Measurements from ENCODE around the gene CLDN15. TPM values are rescaled to one million over a fixed set of nuclear protein-coding genes. Genes with fewer than 3 reads are reported as not detected.

The CLDN15 gene
- total RNA-seq, 1 experiment from 2014 or later, result 6.4 TPM

GRCh38 chr7:101235050-101235449 is 2.6 kb downstream of the CLDN15 start:
- CTCF ChIA-PET, result interaction anchor here (0.5 to 0.6 kb wide), 2 partner anchors 52 to 91 kb away, joined by 4 read pairs; no protein-coding TSS in a partner anchor
- H3K4me1 Mint-ChIP-seq (ENCODE audit: low read depth, unreplicated experiment), result peaks cover 9% of the 10 kb centered on the region
- no peak for DNase-seq
- no peak overlapping the region for H3K27ac Mint-ChIP-seq (ENCODE audit: unreplicated experiment)
- no peaks in the 10 kb centered on the region for H3K27me3 Mint-ChIP-seq (ENCODE audit: unreplicated experiment)
- H3K9me3 Mint-ChIP-seq (ENCODE audit: low read depth, unreplicated experiment), result no peaks in the 10 kb centered on the region
- intact Hi-C loops (cut with micrococcal nuclease; ENCODE audit: unreplicated experiment), result no loop called here
- H3K4me3 Mint-ChIP-seq (ENCODE audit: low read depth, unreplicated experiment), result no peak overlapping the region
- no peak for TF ChIP-seq CTCF (IDR thresholded peaks at IDR 0.05; ENCODE audit: unreplicated experiment)
- BruUV-seq (replicated peaks), result no TSS peak
- peaks cover 28% of the 10 kb centered on the region for H3K36me3 Mint-ChIP-seq (ENCODE audit: insufficient read depth, unreplicated experiment)

DNA sequence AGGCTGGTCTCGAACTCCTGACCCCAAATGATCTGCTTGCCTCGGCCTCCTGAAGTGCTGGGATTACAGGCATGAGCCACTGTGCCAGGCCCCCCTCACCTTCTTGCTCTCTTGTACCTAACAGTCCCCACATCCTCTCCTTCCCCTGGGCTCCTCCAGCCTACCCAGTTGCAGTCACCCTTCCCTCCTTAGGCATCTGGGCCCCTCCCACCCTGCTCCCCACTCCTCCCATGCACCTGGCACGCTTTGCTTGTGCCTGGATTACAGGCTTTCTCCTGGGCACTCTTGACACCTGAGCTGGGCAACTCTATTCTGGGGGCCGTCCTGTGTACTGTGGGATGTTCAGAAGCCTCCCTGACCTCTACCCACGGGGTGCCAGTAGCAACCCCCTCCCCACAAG is 3.0 kb downstream of the CLDN15 start:
- Mint-ChIP-seq H3K27ac (ENCODE audit: unreplicated experiment) (no peak overlapping the region), H3K9me3 (ENCODE audit: low read depth, unreplicated experiment) (no peaks in the 10 kb centered on the region), H3K27me3 (ENCODE audit: unreplicated experiment) (no peaks in the 10 kb centered on the region), H3K4me3 (ENCODE audit: low read depth, unreplicated experiment) (no peak overlapping the region), H3K4me1 (ENCODE audit: low read depth, unreplicated experiment) (peaks cover 9% of the 10 kb centered on the region), H3K36me3 (ENCODE audit: insufficient read depth, unreplicated experiment) (peaks cover 28% of the 10 kb centered on the region)
- intact Hi-C loops (cut with micrococcal nuclease; ENCODE audit: unreplicated experiment), result no loop called here
- DNase-seq, result no peak
- no peak for TF ChIP-seq CTCF (IDR thresholded peaks at IDR 0.05; ENCODE audit: unreplicated experiment)
- CTCF ChIA-PET, result interaction anchor here (0.5 to 0.6 kb wide), 2 partner anchors 51 to 90 kb away, joined by 4 read pairs; no protein-coding TSS in a partner anchor
- no TSS peak for BruUV-seq (replicated peaks)

- no peak for TF ChIP-seq CTCF (IDR thresholded peaks at IDR 0.05; ENCODE audit: unreplicated experiment)
- Mint-ChIP-seq H3K27ac (ENCODE audit: unreplicated experiment) (no peak overlapping the region), H3K4me1 (ENCODE audit: low read depth, unreplicated experiment) (peaks cover 9% of the 10 kb centered on the region), H3K4me3 (ENCODE audit: low read depth, unreplicated experiment) (no peak overlapping the region), H3K9me3 (ENCODE audit: low read depth, unreplicated experiment) (no peaks in the 10 kb centered on the region), H3K27me3 (ENCODE audit: unreplicated experiment) (no peaks in the 10 kb centered on the region), H3K36me3 (ENCODE audit: insufficient read depth, unreplicated experiment) (peaks cover 31% of the 10 kb centered on the region)
- intact Hi-C loops (cut with micrococcal nuclease; ENCODE audit: unreplicated experiment), result no loop called here
- no TSS peak for BruUV-seq (replicated peaks)
- CTCF ChIA-PET, result no interaction called here
- DNase-seq, result no peak
These were observed 3.6 kb downstream of the CLDN15 start for GRCh38 chr7:101233907-101234547.

- DNase-seq, result peak; percentile 73
- H3K4me3 Mint-ChIP-seq (ENCODE audit: low read depth, unreplicated experiment), result peak overlapping the region; percentile 65
- CTCF ChIA-PET, result interaction anchor here (1.4 kb wide), 1 partner anchor 14 kb away, joined by 5 read pairs; the partner anchor contains the start of gene ZNHIT1
- peaks cover 34% of the 10 kb centered on the region for H3K36me3 Mint-ChIP-seq (ENCODE audit: insufficient read depth, unreplicated experiment)
- H3K27ac Mint-ChIP-seq (ENCODE audit: unreplicated experiment), result no peak overlapping the region
- no peaks in the 10 kb centered on the region for H3K9me3 Mint-ChIP-seq (ENCODE audit: low read depth, unreplicated experiment)
- intact Hi-C loops (cut with micrococcal nuclease; ENCODE audit: unreplicated experiment), result no loop called here
- no peaks in the 10 kb centered on the region for H3K27me3 Mint-ChIP-seq (ENCODE audit: unreplicated experiment)
- no peak for TF ChIP-seq CTCF (IDR thresholded peaks at IDR 0.05; ENCODE audit: unreplicated experiment)
- H3K4me1 Mint-ChIP-seq (ENCODE audit: low read depth, unreplicated experiment), result peaks cover 9% of the 10 kb centered on the region
- BruUV-seq (replicated peaks), result no TSS peak
These were observed 5.3 kb downstream of the CLDN15 start for GRCh38 chr7:101232141-101232850.
